HCT116 (cell line): ENCODE results near the gene CA11. TPM values are rescaled to one million over a fixed set of nuclear protein-coding genes. Genes with fewer than 3 reads are reported as not detected.

ENCODE experiments used
- ATAC-seq: fragments of 200-7000 bp; cut with Tn5 transposase; 2 replicates; pipeline ENCODE4 v1.9.1; 2020; ENCODE audit warnings: mild to moderate bottlenecking, moderate library complexity
- BruUV-seq: library from RNA; stranded (reverse); fragments of 400-500 nt; replicated peaks from 2 replicates; lab custom pipeline; 2021; lab: Mats Ljungman, UMichigan
- CTCF ChIA-PET: fragments of 300-600 bp; sonication (Branson Sonifier 250); formaldehyde crosslinking; loops from one replicate; lab custom pipeline; 2021; ENCODE audit warnings: antibody characterized with exemption; lab: Charles Lee
- POLR2A ChIA-PET: fragments of 300-600, 350-600 bp; sonication (Branson Sonifier 250); formaldehyde crosslinking; loops from one replicate; lab custom pipeline; 2021; ENCODE audit warnings: antibody characterized with exemption; lab: Charles Lee
- RAD21 ChIA-PET, 2 experiments: fragments of 300-600 bp; sonication (Branson Sonifier 250); formaldehyde crosslinking; loops; one replicate each; lab custom pipeline; 2023; ENCODE audit warnings: low total read pairs in 2 of 2; ENCODE audit not compliant: uncharacterized antibody in 2 of 2, unreplicated experiment in 2 of 2, low non-redundant PET in 1 of 2; lab: Charles Lee
- DNase-seq: peaks from one replicate; pipeline ENCODE4 v3.0.0-alpha.2; 2010; ENCODE audit warnings: low read depth, low spot score
- H2AFZ ChIP-seq: fragments of 200-600 bp; shearing (Covaris generic), sonication (generic); 2 replicates; pipeline ENCODE4 v1.6.1; 2017; ENCODE audit warnings: low read depth, mixed run types, mixed read lengths, antibody characterized with exemption, low read length; ENCODE audit not compliant: poor library complexity, severe bottlenecking
- H3K27ac ChIP-seq: 2 replicates; pipeline ENCODE4 v1.5.1; 2012; ENCODE audit warnings: low read depth, low read length
- H3K27me3 ChIP-seq: fragments of 200-600 bp; sonication (generic); 2 replicates; pipeline ENCODE4 v1.6.1; 2016; ENCODE audit warnings: mixed run types, low read length, mixed read lengths; ENCODE audit not compliant: insufficient read depth
- H3K36me3 ChIP-seq, 2 experiments: fragments of 200-500 bp in 1 of 2; fragments of 200-600 bp in 1 of 2; sonication (Bioruptor generic) in 1 of 2; sonication (generic) in 1 of 2; 2 replicates each; pipeline versions ENCODE4 v1.5.1 to v1.6.1; 2014 to 2016; ENCODE audit warnings: low read length in 2 of 2, inconsistent platforms in 1 of 2, mixed read lengths in 1 of 2, mixed run types in 1 of 2; ENCODE audit not compliant: insufficient read depth in 2 of 2, control insufficient read depth in 1 of 2
- H3K4me1 ChIP-seq, 2 experiments: fragments of 200-600 bp in 1 of 2; sonication (generic) in 1 of 2; 2 replicates each; pipeline versions ENCODE4 v1.5.1 to v1.6.1; 2012 to 2017; ENCODE audit warnings: low read length in 2 of 2, inconsistent platforms in 1 of 2, mild to moderate bottlenecking in 1 of 2, mixed read lengths in 1 of 2, mixed run types in 1 of 2, moderate library complexity in 1 of 2; ENCODE audit not compliant: insufficient read depth in 2 of 2, control insufficient read depth in 1 of 2
- H3K4me2 ChIP-seq: fragments of 200-600 bp; sonication (generic); 2 replicates; pipeline ENCODE4 v1.6.1; 2017; ENCODE audit warnings: mixed run types, low read length, mixed read lengths
- H3K4me3 ChIP-seq, 2 experiments: fragments of 200-600 bp in 1 of 2; sonication (generic) in 1 of 2; replicated peaks in 1 of 2; 2 replicates each; pipeline ENCODE4 v1.5.1; 2011 to 2016; ENCODE audit warnings: low read length in 2 of 2, control low read depth in 1 of 2, low read depth in 1 of 2, mild to moderate bottlenecking in 1 of 2, mixed read lengths in 1 of 2, mixed run types in 1 of 2
- H3K79me2 ChIP-seq: fragments of 200-600 bp; sonication (generic); 2 replicates; pipeline ENCODE4 v1.6.1; 2017; ENCODE audit warnings: mild to moderate bottlenecking, mixed run types, low read length, moderate library complexity, mixed read lengths; ENCODE audit not compliant: insufficient read depth
- H3K9ac ChIP-seq: fragments of 200-600 bp; sonication (generic); 2 replicates; pipeline ENCODE4 v1.6.1; 2016; ENCODE audit warnings: low read length, mixed read lengths
- H3K9me2 ChIP-seq: fragments of 200-600 bp; sonication (generic), shearing (Covaris generic); 2 replicates; pipeline ENCODE4 v1.6.1; 2017; ENCODE audit warnings: mixed run types, mild to moderate bottlenecking, moderate library complexity; ENCODE audit not compliant: insufficient read depth
- H3K9me3 ChIP-seq, 2 experiments: fragments of 200-500 bp in 1 of 2; fragments of 200-600 bp in 1 of 2; sonication (Bioruptor generic) in 1 of 2; sonication (generic) in 1 of 2; 2 replicates each; pipeline ENCODE4 v1.6.1; 2014 to 2017; ENCODE audit warnings: low read length in 2 of 2, mixed read lengths in 2 of 2, inconsistent platforms in 1 of 2, low read depth in 1 of 2, mild to moderate bottlenecking in 1 of 2, mixed run types in 1 of 2, moderate library complexity in 1 of 2; ENCODE audit not compliant: control insufficient read depth in 1 of 2, insufficient read depth in 1 of 2
- H4K20me1 ChIP-seq: fragments of 200-600 bp; sonication (generic), shearing (Covaris generic); 2 replicates; pipeline ENCODE4 v1.6.1; 2017; ENCODE audit warnings: mixed run types, mild to moderate bottlenecking, moderate library complexity; ENCODE audit not compliant: insufficient read depth
- CTCF ChIP-seq, 3 experiments: fragments of 200-600 bp in 1 of 3; sonication (generic) in 1 of 3; IDR thresholded peaks in 2 of 3; conservative IDR thresholded peaks in 1 of 3; 2 replicates each; pipeline ENCODE4 v1.5.1; 2012 to 2017; ENCODE audit warnings: low read depth in 2 of 3, low read length in 2 of 3, antibody characterized with exemption in 1 of 3, borderline replicate concordance in 1 of 3, control low read depth in 1 of 3, mild to moderate bottlenecking in 1 of 3, mixed read lengths in 1 of 3, mixed run types in 1 of 3, moderate library complexity in 1 of 3; ENCODE audit not compliant: insufficient read depth in 1 of 3
- EZH2phosphoT487 ChIP-seq: fragments of 200-600 bp; IDR thresholded peaks from 2 replicates; pipeline ENCODE4 v1.6.1; 2018; ENCODE audit warnings: antibody characterized with exemption, borderline replicate concordance
- MAX ChIP-seq: IDR thresholded peaks from 2 replicates; pipeline ENCODE4 v1.6.1; 2012
- POLR2A ChIP-seq: IDR thresholded peaks from 2 replicates; pipeline ENCODE4 v1.7.0; 2011; ENCODE audit warnings: borderline replicate concordance; ENCODE audit not compliant: insufficient read depth, insufficient read length; ENCODE audit errors: extremely low read depth
- intact Hi-C: fragments of 100-400 bp; cut with micrococcal nuclease; formaldehyde crosslinking; loops from 2 replicates; pipeline ENCODE4 v1.10.0; 2022
- total RNA-seq: library from RNA; stranded (reverse); gene quantifications from one replicate; pipeline ENCODE4 v1.2.1, GENCODE V29; 2021; ENCODE audit not compliant: unreplicated experiment
- TF ChIP-seq, protein P1 (sequence below): IDR thresholded peaks from 2 replicates; pipeline ENCODE4 v1.6.1; 2011; ENCODE audit warnings: mild to moderate bottlenecking, low read length, moderate library complexity; ENCODE audit not compliant: insufficient replicate concordance; ENCODE audit errors: extremely low read depth

CA11 gene
- total RNA-seq, 1 experiment from 2014 or later: 29.6 TPM

DNA sequence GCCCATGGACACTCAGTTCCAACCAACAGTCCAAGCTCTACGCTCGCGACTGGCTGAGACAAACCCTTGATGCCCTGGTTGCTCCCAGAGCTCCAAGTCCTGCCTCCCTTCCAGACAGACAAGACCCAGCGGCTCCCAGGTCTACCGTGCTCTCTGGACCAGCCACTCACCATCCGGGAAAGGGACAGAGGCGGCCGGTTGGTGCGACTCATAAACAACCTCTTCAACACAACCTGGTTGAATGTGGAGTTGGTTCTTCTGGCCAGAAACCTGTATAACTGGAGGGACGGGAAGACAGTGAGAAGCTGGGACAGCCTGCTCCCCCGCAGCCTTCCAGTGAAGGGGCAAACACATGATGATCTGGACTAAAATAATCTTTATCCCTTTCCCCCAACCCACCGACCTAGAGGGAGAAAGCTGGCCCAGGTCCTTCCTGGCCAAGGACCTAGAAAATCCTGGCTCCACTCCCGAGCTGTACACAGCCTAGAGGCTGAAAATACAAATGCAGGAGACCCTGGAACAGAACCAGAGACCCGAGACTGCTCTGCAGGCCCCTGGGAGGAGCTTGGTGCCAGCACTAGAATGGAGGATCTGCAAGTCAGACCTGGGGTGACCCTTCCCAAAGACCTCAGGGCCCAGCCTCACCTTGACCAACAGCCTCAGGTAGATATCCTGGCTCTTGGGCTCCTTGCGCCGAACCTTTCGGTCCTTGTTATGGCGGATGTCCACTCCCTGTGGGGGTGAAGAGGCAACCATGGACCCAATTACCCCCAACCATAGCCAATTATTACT is 28.6 kb downstream of the CA11 start (continued):
- no peak for TF ChIP-seq CTCF (IDR thresholded peaks at IDR 0.05 in 2 of 3, conservative IDR thresholded peaks at IDR 0.05 in 1 of 3; ENCODE audit: borderline replicate concordance in 1 of 3, insufficient read depth in 1 of 3, low read depth in 2 of 3, low read length in 2 of 3)

DNA sequence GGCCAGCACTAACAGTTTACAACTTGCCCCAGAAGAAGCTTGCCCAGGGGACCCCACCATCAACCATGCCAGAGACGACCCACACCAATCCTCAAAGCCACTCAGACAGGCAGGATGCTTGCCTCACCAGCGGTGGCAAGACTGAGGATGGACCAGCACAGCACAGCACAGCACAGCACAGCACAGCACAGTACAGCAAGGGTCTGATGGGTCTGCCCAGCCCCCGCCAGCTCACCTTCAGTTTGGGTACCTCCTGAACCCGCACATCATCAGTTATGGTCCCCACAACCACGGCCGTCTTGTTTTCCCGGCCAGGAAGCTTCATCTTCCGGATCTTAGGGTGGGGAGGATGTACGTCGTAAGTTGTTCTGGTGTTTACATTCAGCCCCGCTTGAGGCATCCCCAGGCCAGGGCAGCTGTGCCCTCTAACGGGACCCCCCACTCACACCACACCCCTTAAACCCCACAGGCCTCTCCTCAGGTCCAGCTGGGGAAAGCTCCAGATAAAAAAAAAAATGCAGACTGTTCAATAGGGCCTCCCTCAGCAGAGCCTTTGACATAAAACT is 29.4 kb downstream of the CA11 start:
- Histone ChIP-seq H3K9me3 (no peaks in the 10 kb centered on the region), H3K9ac (peak overlapping the region; percentile 99), H3K79me2 (peaks cover 50% of the 10 kb centered on the region), H4K20me1 (peaks cover 34% of the 10 kb centered on the region; the same call in 1 of the 2 replicates), H3K36me3 (peaks cover 20 to 37% of the 10 kb centered on the region in 2 experiments), H3K27ac (peak overlapping the region; percentile 86), H3K4me2 (peak overlapping the region; percentile 87), H3K4me1 (peaks cover 33 to 52% of the 10 kb centered on the region in 2 experiments), H3K27me3 (no peaks in the 10 kb centered on the region), H3K9me2 (no peaks in the 10 kb centered on the region), H2AFZ (no peak overlapping the region), H3K4me3 (peak overlapping the region in 1 of 2 experiments; percentile 37; a peak in 2 of 4 replicates)
- ChIA-PET RAD21 (no interaction called here), POLR2A (interaction anchor here (1.2 to 2.0 kb wide), 3 partner anchors 13 to 226 kb away, joined by 3 to 9 read pairs (median 3); partner anchors contain the start of gene DBP), CTCF (no interaction called here)
- ATAC-seq (no peak), DNase-seq (no peak)
- intact Hi-C loops: no loop called here
- no TSS peak for BruUV-seq
- no peak for TF ChIP-seq MAX
- no peak for TF ChIP-seq EZH2phosphoT487
- TF ChIP-seq, protein P1, sequence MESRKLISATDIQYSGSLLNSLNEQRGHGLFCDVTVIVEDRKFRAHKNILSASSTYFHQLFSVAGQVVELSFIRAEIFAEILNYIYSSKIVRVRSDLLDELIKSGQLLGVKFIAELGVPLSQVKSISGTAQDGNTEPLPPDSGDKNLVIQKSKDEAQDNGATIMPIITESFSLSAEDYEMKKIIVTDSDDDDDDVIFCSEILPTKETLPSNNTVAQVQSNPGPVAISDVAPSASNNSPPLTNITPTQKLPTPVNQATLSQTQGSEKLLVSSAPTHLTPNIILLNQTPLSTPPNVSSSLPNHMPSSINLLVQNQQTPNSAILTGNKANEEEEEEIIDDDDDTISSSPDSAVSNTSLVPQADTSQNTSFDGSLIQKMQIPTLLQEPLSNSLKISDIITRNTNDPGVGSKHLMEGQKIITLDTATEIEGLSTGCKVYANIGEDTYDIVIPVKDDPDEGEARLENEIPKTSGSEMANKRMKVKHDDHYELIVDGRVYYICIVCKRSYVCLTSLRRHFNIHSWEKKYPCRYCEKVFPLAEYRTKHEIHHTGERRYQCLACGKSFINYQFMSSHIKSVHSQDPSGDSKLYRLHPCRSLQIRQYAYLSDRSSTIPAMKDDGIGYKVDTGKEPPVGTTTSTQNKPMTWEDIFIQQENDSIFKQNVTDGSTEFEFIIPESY: no peak
- no peak for TF ChIP-seq POLR2A
